GM19468 (cell line): Measurements from ENCODE around the gene FBLL1.
"Not testable (repeated sequence)": the region's sequence is repeated elsewhere in the genome, so short reads cannot be mapped to it uniquely, and the experiment has no call there.

Experiments used
- ATAC-seq: cut with Tn5 transposase; IDR thresholded peaks from one replicate; pipeline ENCODE4 v1.9.1; 2021; ENCODE audit warnings: mild to moderate bottlenecking, moderate library complexity, moderate number of reproducible peaks; ENCODE audit not compliant: unreplicated experiment; ENCODE audit errors: extremely low read depth

The FBLL1 gene

DNA sequence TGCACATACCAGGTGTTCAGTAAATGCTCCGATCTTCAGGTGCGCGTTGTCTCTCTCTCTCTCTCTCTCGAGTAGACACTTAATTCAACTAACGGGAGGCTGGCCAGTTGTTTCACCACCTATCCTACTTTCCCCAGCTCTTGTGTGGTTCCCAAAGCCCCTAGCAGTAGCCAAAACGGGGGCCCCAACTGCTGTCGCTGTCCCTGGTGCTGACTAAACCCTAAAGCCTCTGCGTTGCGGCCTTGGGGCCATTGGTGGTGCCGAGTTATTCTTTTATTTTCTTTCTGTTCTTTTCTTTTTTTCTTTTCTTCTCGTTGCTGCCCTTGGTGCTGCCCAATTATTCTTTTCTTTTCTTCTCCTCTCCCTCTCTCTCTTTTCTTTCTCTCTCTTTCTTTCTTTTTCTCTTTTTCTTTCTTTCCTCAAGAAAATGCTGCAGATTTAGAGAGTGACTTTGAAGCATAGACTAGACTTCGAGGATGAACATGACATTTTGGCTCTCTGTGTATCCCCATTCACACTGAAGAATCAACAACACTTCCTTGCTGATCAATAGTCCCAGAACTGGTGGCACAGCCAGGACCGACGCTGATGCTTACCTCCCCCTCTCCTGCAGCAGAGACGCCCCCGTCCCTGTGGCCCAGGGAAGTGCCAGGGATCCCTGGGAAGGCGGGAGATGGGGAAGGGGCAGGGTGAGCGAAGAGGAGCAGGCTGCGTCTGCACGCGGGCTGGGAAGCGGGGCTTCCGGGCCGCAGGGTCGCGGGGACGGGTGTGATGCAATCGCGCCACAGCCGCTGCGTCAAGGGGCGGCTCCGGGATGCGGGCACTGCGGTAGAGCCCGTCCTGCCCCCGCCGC is at the start of gene FBLL1:
FBLL1 (plus strand) TSS at position 785 of the 853 bp plus-strand sequence. CDS start 200 bp downstream, outside the sequence.
- ATAC-seq = no peak

DNA sequence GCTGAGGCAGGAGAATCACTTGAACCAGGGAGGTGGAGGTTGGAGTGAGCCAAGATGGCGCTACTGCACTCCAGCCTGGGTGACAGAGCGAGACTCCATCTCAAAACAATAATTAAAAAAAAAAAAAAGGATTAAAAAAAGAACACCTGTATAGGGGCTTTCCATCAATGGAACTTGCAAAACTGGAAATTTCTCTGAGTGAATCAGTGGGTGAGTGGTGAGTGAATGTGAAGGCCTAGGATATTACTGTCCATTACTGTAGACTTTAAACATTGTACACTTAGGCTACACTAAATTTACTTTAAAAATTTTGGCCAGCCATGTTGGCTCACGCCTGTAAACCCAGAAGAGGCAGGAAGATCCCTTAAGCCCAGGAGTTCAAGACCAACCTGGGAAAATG is 48.5 kb upstream of the FBLL1 start:
- no peak for ATAC-seq

DNA sequence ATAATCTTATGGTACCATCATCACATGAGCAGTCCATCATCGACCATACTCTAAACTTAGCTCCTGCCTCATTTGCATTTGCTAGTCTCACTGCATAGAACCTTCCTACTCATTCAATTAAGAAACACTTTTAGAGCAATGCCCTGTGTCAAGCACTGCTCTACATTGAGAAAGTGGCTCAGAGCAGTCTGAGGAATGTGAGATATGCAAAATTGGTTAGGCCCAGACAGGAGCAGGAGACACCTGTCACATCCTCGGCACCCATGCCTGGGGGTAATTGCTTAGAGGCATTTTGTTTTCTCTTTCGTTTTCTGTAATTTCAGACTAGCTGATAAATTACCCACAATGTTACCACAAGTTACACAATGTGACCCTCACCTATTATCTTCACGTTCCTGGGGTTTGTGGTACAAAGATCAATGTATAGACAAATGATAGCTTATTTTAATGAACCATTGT is 47.7 kb upstream of the FBLL1 start:
- peak; percentile 96 for ATAC-seq

DNA sequence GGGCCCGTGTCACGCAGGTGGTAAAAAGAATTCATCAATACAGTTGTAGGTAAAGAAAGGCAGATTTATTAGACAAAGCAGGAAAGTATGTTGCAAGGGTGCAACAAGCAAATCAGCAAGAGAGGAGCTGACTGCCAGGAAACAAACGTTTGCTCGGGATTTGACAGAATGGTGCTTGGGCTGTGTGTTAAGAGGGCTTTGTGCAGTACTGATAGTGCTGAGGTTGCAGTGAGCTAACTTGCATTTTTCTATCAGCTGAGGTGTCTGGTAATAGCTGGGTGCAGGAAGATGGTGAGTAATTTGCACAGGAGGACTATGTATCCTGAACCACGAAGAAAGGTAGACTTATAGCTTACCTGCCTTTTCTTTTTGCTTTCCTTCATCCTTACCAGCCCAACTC is 46.7 kb upstream of the FBLL1 start:
- no peak for ATAC-seq

DNA sequence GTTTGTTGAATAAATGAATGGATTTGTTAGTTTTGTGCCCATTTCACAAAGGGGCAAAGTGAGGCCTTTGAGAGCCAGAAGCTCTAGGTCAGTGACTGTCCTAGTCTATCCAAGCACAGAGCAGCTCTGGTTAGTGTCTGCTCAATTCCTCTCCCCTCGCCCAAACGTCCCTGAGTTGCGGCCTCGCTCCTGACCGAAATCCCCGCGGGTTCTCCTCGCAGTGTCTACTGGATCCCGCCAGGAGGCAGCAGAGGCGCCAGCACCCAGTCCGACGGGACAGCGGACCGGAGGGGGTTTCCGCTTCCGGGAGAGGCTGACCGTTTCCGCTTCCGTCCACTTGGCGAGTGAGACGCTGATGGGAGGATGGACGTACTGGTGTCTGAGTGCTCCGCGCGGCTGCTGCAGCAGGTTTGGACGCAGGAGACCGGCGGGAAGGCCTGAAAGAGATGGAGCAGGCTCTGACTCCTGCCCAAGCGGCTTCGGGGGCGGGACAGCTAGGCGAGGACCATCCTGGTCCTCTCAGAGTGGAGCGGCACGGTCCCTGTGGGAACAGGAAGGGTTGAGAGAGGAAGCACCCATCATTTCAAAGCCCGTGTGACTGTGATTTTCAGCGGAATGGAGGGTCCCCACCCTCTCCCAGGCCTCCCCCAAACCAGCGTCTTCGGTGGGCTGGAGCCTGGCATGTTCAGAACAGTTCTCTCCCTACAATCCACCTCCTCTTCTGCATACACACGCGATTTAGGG is 42.8 kb upstream of the FBLL1 start, which contains the start of gene RARS1:
RARS1 (plus strand) TSS at position 336 of the 744 bp plus-strand sequence; CDS start at position 364, 28 bp downstream.
- peak; percentile 36 for ATAC-seq

DNA sequence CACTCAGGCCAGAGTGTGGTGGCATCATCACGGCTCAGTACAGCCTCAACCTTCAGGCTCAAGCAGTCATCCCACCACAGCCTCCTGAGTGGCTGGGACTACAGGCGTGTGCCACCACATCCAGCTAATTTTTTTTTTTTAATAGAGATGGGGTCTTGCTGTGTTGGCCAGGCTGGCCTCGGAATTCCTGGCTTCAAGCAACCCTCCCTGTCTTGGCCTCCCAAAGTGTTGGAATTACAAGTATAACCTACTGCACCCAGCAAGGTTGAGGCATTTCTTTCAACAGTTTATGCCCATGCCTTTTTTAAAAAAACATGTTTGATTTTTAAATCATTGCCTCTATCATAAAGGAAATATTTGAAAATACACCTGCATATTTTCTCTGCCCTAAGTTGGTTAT is 40.0 kb upstream of the FBLL1 start:
- no peak for ATAC-seq

DNA sequence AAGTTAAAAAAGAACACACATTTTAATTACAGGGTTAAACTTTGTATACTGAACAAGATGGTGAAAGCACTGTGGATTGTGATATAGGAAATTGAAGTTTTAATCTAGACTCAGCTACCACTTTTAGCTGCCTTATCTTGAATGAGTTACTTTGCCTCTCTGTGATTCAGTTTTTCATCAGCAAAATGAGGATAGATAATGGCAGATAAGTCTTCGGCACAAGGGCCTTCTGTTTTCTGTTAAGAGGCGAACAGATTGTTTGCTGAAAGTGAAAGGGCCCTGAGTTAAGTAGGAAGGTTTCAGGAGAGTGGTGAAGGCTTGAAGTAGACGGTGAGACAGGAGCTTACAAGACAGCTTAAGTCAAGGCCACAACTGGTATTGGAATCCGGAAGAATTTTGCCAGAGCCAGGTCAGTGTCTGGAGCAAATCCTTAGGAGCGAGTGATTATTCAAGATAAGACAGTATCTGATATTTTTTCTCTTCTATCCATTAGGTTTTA is 35.0 kb upstream of the FBLL1 start:
- ATAC-seq = no peak

DNA sequence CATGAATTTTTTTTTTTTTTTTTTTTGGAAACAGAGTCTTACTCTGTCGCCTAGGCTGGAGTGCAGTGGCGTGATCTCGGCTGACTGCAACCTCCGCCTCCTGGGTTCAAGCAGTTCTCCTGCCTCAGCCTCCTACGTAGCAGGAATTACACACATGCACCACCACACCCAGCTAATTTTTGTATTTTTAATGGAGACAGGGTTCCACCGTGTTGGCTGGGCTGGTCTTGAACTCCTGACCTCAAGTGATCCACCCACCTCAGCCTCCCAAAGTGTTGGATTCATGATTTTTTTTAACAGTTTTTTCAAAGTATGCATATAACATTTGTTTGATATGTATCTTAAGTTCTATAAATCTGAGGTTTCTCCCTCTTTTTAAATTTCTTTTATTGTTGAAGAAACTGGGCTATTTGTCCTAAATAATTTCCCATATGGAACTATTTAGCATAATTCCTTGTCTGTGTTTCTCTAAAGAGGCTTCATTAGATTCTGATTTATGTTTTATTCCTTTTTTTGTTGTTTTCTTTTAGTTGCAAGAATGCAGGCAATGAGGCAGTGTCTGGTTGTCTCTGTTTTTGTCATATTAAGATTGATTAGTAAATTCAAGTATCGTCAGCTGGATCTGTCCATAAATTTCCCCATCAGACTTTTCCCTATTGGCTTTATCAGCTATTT is 26.4 kb upstream of the FBLL1 start:
- no peak for ATAC-seq

DNA sequence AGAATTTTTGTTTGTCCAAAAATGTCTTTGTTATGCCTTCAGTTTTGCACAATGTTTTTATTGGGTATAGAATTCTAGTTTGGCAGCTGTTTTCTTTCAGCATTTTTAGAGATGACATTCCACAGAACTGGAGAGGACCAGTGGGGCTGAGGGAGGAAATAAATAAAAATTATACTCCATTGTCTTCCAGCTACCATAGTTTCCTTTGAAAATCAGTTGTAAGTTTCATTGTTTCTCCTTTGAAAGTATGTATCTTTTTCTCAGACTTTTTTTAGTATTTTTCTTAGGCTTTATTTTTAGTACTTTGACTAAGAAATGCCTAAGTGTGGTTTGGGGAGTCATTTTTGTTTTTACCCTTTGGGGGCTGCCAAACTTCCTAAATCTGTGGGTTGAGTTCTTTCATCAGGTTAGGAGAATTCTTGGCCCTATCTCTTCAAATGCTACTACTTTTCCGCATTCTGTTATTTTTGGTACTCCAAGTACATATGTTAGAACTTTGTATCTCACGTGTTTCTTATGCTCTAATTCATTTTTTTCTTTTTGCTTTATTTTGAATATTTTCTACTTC is 15.2 kb upstream of the FBLL1 start:
- ATAC-seq = no peak

DNA sequence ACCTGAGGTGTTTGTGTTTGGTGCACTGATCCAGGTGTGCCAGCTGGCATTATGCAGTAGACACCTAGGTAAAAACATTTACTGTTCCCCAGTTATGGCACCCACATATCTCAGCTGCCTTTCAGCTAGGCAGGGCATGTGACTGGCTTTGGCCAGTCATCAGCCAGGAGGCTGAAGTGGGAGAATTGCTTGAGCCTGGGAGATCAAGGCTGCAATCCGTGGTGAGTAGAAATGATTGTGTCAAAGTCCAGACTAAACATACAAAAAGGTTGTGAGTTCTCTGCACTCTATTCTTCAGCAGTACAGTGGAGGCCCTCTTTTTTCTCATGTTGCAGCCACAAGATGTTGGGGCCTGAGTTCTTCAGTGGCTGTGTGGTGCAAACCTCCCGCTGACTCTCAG is 3.2 kb upstream of the FBLL1 start:
- ATAC-seq = no peak

DNA sequence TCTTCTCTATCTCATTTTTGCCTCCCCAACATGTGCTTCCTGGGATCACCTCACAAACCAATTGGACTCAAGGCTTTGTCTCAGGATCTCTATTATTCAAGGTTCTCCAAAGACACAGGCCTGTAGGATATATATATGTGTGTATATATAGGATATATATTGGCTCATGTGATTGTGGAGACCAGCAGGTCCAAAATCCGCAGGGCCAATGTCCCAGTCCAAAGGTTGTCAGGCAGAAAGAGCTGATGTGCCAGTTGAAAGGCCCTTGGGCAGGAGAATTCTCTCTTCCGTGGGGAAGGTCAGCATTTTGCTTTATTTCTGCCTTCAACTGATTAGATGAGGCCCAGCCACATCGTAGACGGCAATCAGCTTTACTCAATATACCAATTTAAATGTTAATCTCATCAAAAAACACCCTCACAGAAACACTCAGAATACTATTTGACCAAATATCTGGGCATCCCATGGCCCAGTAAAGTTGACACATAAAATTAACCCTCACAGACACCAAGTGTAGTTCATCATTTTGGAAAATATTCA is 1.3 kb upstream of the FBLL1 start:
- no peak for ATAC-seq

DNA sequence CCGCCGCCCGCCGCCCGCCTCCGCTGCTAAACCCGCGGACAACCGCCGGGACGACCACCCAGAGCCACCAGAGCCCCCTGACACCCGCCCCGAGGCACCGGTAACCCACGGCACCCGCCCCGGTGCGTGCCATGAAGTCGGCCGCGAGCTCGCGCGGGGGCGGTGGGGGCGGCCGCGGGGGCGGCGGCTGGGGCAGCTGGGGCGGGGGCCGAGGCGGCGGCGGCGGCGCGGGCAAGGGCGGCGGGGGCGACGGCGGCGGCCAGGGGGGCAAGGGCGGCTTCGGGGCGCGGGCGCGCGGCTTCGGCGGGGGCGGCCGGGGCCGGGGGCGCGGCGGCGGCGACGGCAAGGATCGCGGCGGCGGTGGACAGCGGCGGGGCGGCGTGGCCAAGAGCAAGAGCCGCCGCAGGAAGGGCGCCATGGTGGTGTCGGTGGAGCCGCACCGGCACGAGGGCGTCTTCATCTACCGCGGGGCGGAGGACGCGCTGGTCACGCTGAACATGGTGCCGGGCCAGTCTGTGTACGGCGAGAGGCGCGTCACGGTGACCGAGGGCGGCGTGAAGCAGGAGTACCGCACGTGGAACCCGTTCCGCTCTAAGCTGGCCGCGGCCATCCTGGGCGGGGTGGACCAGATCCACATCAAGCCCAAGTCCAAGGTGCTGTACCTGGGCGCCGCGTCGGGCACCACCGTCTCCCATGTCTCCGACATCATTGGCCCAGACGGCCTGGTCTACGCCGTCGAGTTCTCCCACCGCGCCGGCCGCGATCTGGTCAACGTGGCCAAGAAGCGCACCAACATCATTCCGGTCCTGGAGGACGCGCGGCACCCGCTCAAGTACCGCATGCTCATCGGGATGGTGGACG is 499 bp downstream of the FBLL1 start:
- no peak for ATAC-seq

DNA sequence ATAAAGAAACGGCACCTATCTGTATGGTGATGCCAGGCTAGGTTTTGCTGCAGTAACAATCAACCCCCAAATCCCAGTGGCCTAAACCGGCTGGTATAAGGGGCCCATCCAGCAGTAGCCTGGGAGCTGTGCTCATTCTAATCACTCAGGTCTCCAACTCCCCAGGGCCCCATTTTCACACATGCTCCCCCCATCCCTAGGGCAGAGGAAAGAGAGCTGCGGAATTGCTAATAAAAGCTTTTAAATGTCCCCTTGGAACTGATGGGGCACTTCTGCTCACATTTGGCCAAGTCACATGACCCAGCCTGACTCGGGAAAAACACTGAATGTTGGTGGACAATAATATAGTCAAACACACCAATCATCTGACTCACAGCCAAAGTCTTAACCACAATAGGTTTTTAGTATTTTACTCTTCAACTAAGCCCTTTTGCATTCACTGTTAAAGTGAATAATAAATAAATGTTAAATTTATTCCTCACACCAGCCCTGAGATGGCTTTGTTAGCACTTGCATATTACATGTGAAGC is 1.6 kb downstream of the FBLL1 start:
- ATAC-seq = no peak

DNA sequence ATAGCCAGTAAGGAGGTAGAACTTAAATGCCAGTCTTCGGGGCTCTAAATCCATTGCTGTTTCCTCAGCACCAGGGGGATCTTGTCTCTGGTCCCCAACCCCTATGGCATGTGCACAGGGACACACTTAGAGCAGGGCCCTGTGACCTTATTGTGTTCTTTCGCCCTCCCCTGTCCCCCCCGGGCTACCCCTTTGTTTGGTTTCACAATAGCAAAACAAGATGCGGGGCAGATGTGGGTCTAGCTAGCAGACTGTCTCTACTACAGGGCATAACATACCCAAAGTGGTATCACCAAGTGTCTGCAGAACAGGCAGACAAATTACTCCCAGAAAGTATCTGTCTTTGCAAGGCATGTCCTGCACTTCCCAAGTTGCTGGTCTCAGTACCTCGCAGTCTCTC is 2.1 kb downstream of the FBLL1 start:
- no peak for ATAC-seq

DNA sequence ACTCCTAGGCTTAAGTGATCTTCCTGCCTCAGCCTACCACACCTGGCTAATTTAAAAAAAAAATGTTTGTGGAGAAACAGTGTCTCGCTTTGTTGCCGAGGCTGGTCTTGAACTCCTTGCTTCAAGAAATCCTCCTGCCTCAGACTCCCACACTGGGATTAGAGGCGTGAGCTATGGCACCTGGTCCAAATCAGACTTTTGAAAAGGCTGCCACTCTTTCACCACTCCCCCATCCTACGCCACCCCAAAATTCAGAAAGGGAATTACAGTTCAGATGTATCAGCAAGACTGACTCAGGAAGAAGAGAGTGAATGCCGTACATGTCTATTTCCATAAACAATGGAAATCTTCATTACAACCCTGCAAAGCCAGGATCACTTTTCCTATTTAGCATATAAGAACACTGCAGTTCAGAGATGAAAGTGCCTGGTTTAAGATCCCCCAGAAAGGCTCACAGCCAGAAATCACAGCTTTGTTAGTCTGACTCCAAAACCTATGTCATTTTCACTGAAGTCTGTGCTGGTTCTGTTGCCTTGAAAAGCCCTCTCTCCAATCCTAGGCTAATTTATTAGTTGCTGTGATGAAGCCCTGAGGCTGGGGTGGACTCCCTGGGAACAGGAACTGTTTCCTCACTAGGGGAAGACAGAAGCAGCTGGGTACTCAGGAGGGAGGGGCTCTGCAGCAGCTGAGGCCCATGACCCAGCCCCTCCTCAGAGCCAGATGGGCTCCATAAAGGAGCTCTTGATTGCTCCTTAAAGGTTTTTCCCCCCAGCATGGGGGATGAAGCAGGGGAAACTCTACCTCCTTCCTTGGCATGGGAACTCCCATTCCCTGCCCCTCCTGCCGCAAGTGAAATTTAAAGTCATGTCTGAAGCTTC is 3.1 kb downstream of the FBLL1 start:
- ATAC-seq = no peak

DNA sequence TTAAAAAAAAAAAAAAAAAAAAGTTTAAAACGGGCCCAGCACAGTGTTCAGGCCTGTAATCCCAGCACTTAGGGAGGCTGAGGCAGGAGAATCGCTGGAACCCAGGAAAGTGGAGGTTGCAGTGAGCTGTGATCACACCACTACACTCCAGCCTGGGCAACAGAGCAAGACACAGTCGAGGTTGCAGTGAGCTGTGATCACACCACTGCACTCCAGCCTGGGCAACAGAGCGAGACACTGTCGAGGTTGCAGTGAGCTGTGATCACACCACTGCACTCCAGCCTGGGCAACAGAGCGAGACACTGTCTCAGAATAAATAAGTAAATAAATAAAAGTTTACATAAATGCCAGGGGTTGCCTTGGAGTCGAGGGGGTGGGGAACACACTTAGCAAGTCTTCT is 5.2 kb downstream of the FBLL1 start:
- not testable (repeated sequence) for ATAC-seq

DNA sequence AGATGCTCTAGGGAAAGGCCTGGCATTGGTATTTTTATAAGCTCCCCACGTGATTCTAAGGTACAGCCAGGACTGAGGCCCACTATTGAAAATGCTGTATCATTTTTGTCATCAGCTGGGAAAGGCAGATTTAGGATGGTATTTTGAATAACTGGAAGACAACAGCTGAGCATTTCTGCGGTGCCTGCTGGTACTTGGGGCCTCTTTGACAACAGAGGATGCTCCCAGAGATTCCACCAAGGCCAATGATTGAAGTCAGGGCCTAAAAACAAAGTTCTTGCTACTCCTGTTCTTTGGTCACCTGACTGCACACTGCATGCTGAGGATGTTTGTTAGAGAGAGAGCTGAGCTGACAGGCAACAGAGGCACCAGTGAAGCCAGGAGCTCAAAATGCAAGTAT is 8.1 kb downstream of the FBLL1 start:
- no peak for ATAC-seq

DNA sequence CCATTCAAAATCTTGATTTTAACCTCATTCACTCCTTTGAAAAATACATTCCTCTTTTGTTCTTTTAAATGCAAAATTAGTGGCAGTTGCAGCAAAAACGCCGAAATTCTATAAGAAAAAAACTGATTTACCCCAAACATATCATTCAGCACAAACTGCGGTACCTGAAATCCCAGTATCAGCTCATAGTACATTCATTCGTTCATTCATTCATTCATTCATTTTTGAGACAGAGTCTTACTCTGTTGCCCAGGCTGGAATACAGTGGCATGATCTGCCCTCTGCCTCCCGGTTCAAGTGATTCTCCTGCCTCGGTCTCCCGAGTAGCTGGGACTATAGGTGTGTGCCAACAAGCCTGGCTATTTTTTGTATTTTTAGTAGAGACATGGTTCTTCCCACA is 20.4 kb downstream of the FBLL1 start:
- ATAC-seq = no peak
